OCI-LY7 (cell line): Measurements from ENCODE around the gene UBA1. TPM values are rescaled to one million over a fixed set of nuclear protein-coding genes. Genes with fewer than 3 reads are reported as not detected.

Source experiments
- BruUV-seq: library from RNA; stranded (reverse); fragments of 400-500 nt; replicated peaks from 2 replicates; lab custom pipeline; 2021; lab: Mats Ljungman, UMichigan
- CTCF ChIA-PET: fragments of 300-600 bp; sonication (Branson Sonifier 250); formaldehyde crosslinking; loops from one replicate; lab custom pipeline; 2022; ENCODE audit warnings: antibody characterized with exemption; ENCODE audit not compliant: unreplicated experiment; lab: Charles Lee
- POLR2A ChIA-PET: fragments of 300-600 bp; sonication (Branson Sonifier 250); formaldehyde crosslinking; loops from one replicate; lab custom pipeline; 2022; ENCODE audit warnings: antibody characterized with exemption; lab: Charles Lee
- DNase-seq: peaks from one replicate; pipeline ENCODE4 v3.0.0-alpha.2; 2015; ENCODE audit warnings: low spot score
- H2AFZ ChIP-seq: fragments of 200-600 bp; sonication (generic), shearing (Covaris generic); 2 replicates; pipeline ENCODE4 v1.6.1; 2014; ENCODE audit warnings: mild to moderate bottlenecking, antibody characterized with exemption, low read length, moderate library complexity
- H3K27ac ChIP-seq: fragments of 200-600 bp; sonication (generic); 2 replicates; pipeline ENCODE4 v1.5.1; 2014; ENCODE audit warnings: mixed run types, low read depth, mild to moderate bottlenecking, moderate library complexity, low read length, inconsistent platforms; ENCODE audit not compliant: poor library complexity, severe bottlenecking
- H3K36me3 ChIP-seq: fragments of 200-600 bp; sonication (generic); 2 replicates; pipeline ENCODE4 v1.6.1; 2014; ENCODE audit warnings: mild to moderate bottlenecking, antibody characterized with exemption, low read length, moderate library complexity, mixed read lengths; ENCODE audit not compliant: insufficient read depth
- H3K4me1 ChIP-seq: fragments of 200-600 bp; sonication (generic); 2 replicates; pipeline ENCODE4 v1.5.1; 2014; ENCODE audit warnings: mild to moderate bottlenecking, low read length; ENCODE audit not compliant: insufficient read depth, poor library complexity, severe bottlenecking
- H3K4me2 ChIP-seq: fragments of 200-600 bp; sonication (generic); 2 replicates; pipeline ENCODE4 v1.6.1; 2014; ENCODE audit warnings: mild to moderate bottlenecking, low read length
- H3K4me3 ChIP-seq: fragments of 200-600 bp; sonication (generic); 2 replicates; pipeline ENCODE4 v1.5.1; 2014; ENCODE audit warnings: mild to moderate bottlenecking, low read depth, low read length; ENCODE audit not compliant: poor library complexity, severe bottlenecking
- H3K79me2 ChIP-seq: fragments of 200-600 bp; sonication (generic); 2 replicates; pipeline ENCODE4 v1.6.1; 2016; ENCODE audit warnings: low read depth, mild to moderate bottlenecking, low read length, moderate library complexity, mixed read lengths; ENCODE audit not compliant: insufficient read depth
- H3K9me2 ChIP-seq: fragments of 200-600 bp; sonication (generic); 2 replicates; pipeline ENCODE4 v1.6.1; 2016; ENCODE audit warnings: mild to moderate bottlenecking, low read length, mixed read lengths; ENCODE audit not compliant: insufficient read depth
- H3K9me3 ChIP-seq: fragments of 200-600 bp; sonication (generic); 2 replicates; pipeline ENCODE4 v1.6.1; 2014; ENCODE audit warnings: mild to moderate bottlenecking, mixed run types, low read length, mixed read lengths
- H4K20me1 ChIP-seq: fragments of 200-600 bp; sonication (generic); 2 replicates; pipeline ENCODE4 v1.6.1; 2014; ENCODE audit warnings: mild to moderate bottlenecking, antibody characterized with exemption, low read length, moderate library complexity, mixed read lengths; ENCODE audit not compliant: insufficient read depth
- EZH2phosphoT487 ChIP-seq: fragments of 200-600 bp; sonication (generic); IDR thresholded peaks from 2 replicates; pipeline ENCODE4 v1.6.1; 2018; ENCODE audit warnings: low read depth, borderline replicate concordance, mild to moderate bottlenecking, mixed run types, antibody characterized with exemption, low read length, moderate library complexity, mixed read lengths
- intact Hi-C: fragments of 100-400 bp; cut with micrococcal nuclease; formaldehyde crosslinking; loops from one replicate; pipeline ENCODE4 v1.10.0; 2022; ENCODE audit not compliant: unreplicated experiment
- total RNA-seq, 2 experiments: library from RNA; depleted of rRNA in 1 of 2; stranded (reverse); fragments of >200 nt in 1 of 2; shearing (Covaris generic) in 1 of 2; gene quantifications; 2 replicates each; pipeline ENCODE4 v1.2.3, GENCODE V29; 2014 to 2022
- TF ChIP-seq, protein P1 (sequence below): fragments of 200-600 bp; sonication (generic); conservative IDR thresholded peaks from 2 replicates; pipeline ENCODE4 v1.5.1; 2014; ENCODE audit warnings: mild to moderate bottlenecking, antibody characterized with exemption, low read length, moderate library complexity, mixed read lengths

UBA1 gene
- total RNA-seq, 2 experiments from 2014 or later = 169 to 294 TPM

DNA sequence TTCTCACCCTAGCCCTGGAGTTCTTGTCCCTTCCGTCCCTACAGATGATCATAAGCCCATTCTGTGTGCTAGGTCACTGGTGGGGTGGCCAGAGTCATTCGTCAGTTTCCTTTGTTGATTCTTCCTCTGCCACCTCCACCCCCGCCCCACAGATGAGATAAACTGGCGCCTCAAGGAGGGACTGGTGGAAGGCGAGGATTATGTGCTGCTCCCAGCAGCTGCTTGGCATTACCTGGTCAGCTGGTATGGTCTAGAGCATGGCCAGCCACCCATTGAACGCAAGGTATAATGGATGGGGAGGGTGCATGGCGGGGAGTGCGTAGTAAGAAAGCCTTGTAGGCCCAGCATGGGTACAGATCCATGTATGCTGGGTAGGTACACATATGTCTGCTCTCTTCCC lies 45.6 kb downstream of the UBA1 start:
- Histone ChIP-seq H4K20me1 (no peaks in the 10 kb centered on the region), H3K9me3 (no peaks in the 10 kb centered on the region), H2AFZ (no peak overlapping the region), H3K79me2 (peaks cover 41% of the 10 kb centered on the region), H3K36me3 (peaks cover 19% of the 10 kb centered on the region), H3K27ac (no peak overlapping the region), H3K9me2 (no peaks in the 10 kb centered on the region), H3K4me1 (peaks cover 11% of the 10 kb centered on the region), H3K4me3 (no peak overlapping the region), H3K4me2 (no peak overlapping the region)
- ChIA-PET CTCF (no interaction called here), POLR2A (no interaction called here)
- TF ChIP-seq, protein P1, sequence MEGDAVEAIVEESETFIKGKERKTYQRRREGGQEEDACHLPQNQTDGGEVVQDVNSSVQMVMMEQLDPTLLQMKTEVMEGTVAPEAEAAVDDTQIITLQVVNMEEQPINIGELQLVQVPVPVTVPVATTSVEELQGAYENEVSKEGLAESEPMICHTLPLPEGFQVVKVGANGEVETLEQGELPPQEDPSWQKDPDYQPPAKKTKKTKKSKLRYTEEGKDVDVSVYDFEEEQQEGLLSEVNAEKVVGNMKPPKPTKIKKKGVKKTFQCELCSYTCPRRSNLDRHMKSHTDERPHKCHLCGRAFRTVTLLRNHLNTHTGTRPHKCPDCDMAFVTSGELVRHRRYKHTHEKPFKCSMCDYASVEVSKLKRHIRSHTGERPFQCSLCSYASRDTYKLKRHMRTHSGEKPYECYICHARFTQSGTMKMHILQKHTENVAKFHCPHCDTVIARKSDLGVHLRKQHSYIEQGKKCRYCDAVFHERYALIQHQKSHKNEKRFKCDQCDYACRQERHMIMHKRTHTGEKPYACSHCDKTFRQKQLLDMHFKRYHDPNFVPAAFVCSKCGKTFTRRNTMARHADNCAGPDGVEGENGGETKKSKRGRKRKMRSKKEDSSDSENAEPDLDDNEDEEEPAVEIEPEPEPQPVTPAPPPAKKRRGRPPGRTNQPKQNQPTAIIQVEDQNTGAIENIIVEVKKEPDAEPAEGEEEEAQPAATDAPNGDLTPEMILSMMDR = no peak
- no peak for TF ChIP-seq EZH2phosphoT487
- no TSS peak for BruUV-seq
- intact Hi-C loops = no loop called here
- no peak for DNase-seq

DNA sequence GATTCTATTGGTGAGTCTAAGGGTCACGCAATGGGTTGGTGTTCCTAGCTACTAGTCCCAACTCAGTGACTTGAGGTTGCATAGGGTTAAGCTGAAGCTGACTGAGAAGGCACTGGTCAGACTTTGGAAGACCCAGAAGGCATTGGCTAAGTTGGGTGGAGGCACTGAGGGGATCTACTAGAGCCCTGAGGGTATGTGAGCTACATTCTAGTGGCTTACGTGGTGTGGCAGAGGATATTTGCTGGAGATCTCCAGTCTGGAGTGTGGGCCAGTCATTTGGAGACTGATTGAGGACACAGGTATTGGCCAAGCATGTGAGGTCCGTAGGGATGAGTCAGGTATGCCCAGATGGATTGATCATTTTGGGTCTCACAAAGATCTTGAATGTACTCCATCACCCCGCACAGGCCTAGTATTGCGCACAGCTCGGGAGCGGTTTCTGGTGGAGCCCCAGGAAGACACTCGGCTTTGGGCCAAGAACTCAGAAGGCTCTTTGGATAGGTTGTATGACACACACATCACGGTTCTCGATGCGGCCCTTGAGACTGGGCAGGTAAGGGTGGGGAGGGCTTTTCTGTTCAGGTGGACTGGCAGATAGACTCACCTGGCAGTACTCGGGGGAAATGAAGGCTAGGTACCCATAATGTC lies 46.4 kb downstream of the UBA1 start:
- POLR2A ChIA-PET = no interaction called here
- no TSS peak for BruUV-seq

DNA sequence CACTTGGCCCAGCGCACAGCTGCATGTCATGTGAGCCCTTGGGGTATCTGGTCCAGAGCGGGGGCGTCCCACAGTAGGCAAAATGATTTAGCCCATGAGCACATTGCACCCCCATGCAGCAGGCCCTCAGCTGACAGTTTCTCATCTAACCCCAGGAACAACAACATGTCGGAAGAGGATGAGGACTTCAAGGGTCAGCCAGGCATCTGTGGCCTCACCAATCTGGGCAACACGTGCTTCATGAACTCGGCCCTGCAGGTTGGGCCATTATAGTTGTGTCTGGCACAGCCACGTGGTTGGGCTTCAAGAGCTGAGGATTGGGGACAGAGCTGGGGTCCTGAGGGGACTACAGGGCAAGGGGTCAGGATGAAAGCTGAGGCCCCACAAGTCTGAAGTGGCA lies 47.0 kb downstream of the UBA1 start:
- TF ChIP-seq EZH2phosphoT487 = no peak
- TF ChIP-seq, protein P1 = no peak
- Histone ChIP-seq H3K4me3 (no peak overlapping the region), H3K79me2 (peaks cover 27% of the 10 kb centered on the region), H2AFZ (no peak overlapping the region), H3K9me2 (no peaks in the 10 kb centered on the region), H3K4me2 (no peak overlapping the region), H4K20me1 (no peaks in the 10 kb centered on the region), H3K27ac (no peak overlapping the region), H3K36me3 (peaks cover 29% of the 10 kb centered on the region), H3K4me1 (peaks cover 3% of the 10 kb centered on the region), H3K9me3 (no peaks in the 10 kb centered on the region)
- BruUV-seq = no TSS peak
- intact Hi-C loops = no loop called here
- POLR2A ChIA-PET = no interaction called here
- DNase-seq = no peak
- CTCF ChIA-PET = no interaction called here

More for the DNA sequence above, 46.4 kb downstream of the UBA1 start:
- CTCF ChIA-PET = no interaction called here
- no peak overlapping the region for H2AFZ ChIP-seq
- TF ChIP-seq, protein P1 = no peak
- no peak for TF ChIP-seq EZH2phosphoT487
- no peak overlapping the region for H3K4me3 ChIP-seq
- H3K79me2 ChIP-seq = peaks cover 33% of the 10 kb centered on the region
- no peak overlapping the region for H3K27ac ChIP-seq
- H3K9me2 ChIP-seq = no peaks in the 10 kb centered on the region
- intact Hi-C loops = no loop called here
- H3K4me1 ChIP-seq = peaks cover 6% of the 10 kb centered on the region
- H4K20me1 ChIP-seq = no peaks in the 10 kb centered on the region
- peaks cover 27% of the 10 kb centered on the region for H3K36me3 ChIP-seq
- DNase-seq = no peak
- no peak overlapping the region for H3K4me2 ChIP-seq
- H3K9me3 ChIP-seq = no peaks in the 10 kb centered on the region
